ENCODE measurements around the gene NRXN3.

The NRXN3 gene

DNA sequence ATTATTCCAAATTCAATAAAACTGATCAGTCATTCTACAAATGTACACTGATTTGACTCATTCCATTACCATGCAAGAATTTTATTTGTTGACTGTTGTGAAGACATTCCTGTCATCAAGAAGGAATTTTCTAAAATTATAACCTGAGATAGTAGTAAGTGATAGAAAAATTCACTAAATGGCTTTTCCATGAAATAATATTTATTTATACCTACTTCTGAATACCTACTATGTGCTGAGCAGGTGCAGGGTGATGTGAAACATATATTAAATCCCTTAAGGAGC, 841.7 kb downstream of the NRXN3 start:
- ChIA-PET POLR2A (no interaction called here), CTCF (interaction anchor here (1.4 kb wide), 1 partner anchor 10 kb away, joined by 3 read pairs; no protein-coding TSS in a partner anchor)
- Histone ChIP-seq H3K36me3 (ENCODE audit: control insufficient read depth in 2 of 2, insufficient read depth in 1 of 2, low read length in 2 of 2) (no peaks in the 10 kb centered on the region), H3K4me1 (ENCODE audit: control insufficient read depth, insufficient read depth, low read length) (0 out of 2 replicates have a peak, but pooled peaks cover 2% of the 10 kb centered on the region), H3K4me3 (ENCODE audit: low read depth, low read length) (no peak overlapping the region), H3K27ac (ENCODE audit: extremely low read depth, low read depth, low read length) (no peak overlapping the region), H3K9me3 (ENCODE audit: control insufficient read depth, insufficient read depth, low read depth, low read length) (no peaks in the 10 kb centered on the region)
- TF ChIP-seq ZNF341 (tag by site-specific recombination; IDR thresholded peaks at IDR 0.05; ENCODE audit: low read depth) (no peak), ZSCAN16 (tag by site-specific recombination; IDR thresholded peaks at IDR 0.05) (no peak), ZNF335 (tag by site-specific recombination; conservative IDR thresholded peaks at IDR 0.05) (no peak), ZNF571 (tag by site-specific recombination; IDR thresholded peaks at IDR 0.05) (no peak), ZFP41 (tag by site-specific recombination; IDR thresholded peaks at IDR 0.05; ENCODE audit: borderline replicate concordance) (no peak), ZNF175 (tag by site-specific recombination; IDR thresholded peaks at IDR 0.05) (no peak), ZNF768 (tag by site-specific recombination; IDR thresholded peaks at IDR 0.05) (no peak), ZNF707 (tag by site-specific recombination; IDR thresholded peaks at IDR 0.05) (no peak)
- TF ChIP-seq, protein P1, sequence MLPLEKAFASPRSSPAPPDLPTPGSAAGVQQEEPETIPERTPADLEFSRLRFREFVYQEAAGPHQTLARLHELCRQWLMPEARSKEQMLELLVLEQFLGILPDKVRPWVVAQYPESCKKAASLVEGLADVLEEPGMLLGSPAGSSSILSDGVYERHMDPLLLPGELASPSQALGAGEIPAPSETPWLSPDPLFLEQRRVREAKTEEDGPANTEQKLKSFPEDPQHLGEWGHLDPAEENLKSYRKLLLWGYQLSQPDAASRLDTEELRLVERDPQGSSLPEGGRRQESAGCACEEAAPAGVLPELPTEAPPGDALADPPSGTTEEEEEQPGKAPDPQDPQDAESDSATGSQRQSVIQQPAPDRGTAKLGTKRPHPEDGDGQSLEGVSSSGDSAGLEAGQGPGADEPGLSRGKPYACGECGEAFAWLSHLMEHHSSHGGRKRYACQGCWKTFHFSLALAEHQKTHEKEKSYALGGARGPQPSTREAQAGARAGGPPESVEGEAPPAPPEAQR (tag by site-specific recombination; IDR thresholded peaks at IDR 0.05): no peak

GRCh38 chr14:79016828-79017505, 846.8 kb downstream of the NRXN3 start:
- H3K27ac ChIP-seq (ENCODE audit: extremely low read depth, low read depth, low read length): no peak overlapping the region
- ChIA-PET POLR2A (no interaction called here), CTCF (interaction anchor here (0.6 kb wide), 1 partner anchor 43 kb away, joined by 5 read pairs; no protein-coding TSS in a partner anchor)
- no peak overlapping the region for H3K4me3 ChIP-seq (ENCODE audit: low read depth, low read length)
- 0 out of 2 replicates have a peak, but pooled peaks cover 2% of the 10 kb centered on the region for H3K4me1 ChIP-seq (ENCODE audit: control insufficient read depth, insufficient read depth, low read length)
- no peaks in the 10 kb centered on the region for H3K9me3 ChIP-seq (ENCODE audit: control insufficient read depth, insufficient read depth, low read depth, low read length)
- TF ChIP-seq ZNF610 (tag by site-specific recombination; IDR thresholded peaks at IDR 0.05; ENCODE audit: borderline replicate concordance) (no peak), ZNF10 (tag by site-specific recombination; IDR thresholded peaks at IDR 0.05) (no peak), ZNF341 (tag by site-specific recombination; IDR thresholded peaks at IDR 0.05; ENCODE audit: low read depth) (no peak), ZNF510 (tag by site-specific recombination; IDR thresholded peaks at IDR 0.05; ENCODE audit: insufficient replicate concordance) (no peak), GLIS2 (tag by site-specific recombination; IDR thresholded peaks at IDR 0.05) (no peak), ZBTB7A (tag by site-specific recombination; IDR thresholded peaks at IDR 0.05; ENCODE audit: low read depth) (no peak), ZNF114 (tag by site-specific recombination; IDR thresholded peaks at IDR 0.05) (no peak)
- TF ChIP-seq, protein P2, sequence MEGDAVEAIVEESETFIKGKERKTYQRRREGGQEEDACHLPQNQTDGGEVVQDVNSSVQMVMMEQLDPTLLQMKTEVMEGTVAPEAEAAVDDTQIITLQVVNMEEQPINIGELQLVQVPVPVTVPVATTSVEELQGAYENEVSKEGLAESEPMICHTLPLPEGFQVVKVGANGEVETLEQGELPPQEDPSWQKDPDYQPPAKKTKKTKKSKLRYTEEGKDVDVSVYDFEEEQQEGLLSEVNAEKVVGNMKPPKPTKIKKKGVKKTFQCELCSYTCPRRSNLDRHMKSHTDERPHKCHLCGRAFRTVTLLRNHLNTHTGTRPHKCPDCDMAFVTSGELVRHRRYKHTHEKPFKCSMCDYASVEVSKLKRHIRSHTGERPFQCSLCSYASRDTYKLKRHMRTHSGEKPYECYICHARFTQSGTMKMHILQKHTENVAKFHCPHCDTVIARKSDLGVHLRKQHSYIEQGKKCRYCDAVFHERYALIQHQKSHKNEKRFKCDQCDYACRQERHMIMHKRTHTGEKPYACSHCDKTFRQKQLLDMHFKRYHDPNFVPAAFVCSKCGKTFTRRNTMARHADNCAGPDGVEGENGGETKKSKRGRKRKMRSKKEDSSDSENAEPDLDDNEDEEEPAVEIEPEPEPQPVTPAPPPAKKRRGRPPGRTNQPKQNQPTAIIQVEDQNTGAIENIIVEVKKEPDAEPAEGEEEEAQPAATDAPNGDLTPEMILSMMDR (tag by site-specific recombination; IDR thresholded peaks at IDR 0.05): no peak
- H3K36me3 ChIP-seq (ENCODE audit: control insufficient read depth in 2 of 2, insufficient read depth in 1 of 2, low read length in 2 of 2): no peaks in the 10 kb centered on the region

DNA sequence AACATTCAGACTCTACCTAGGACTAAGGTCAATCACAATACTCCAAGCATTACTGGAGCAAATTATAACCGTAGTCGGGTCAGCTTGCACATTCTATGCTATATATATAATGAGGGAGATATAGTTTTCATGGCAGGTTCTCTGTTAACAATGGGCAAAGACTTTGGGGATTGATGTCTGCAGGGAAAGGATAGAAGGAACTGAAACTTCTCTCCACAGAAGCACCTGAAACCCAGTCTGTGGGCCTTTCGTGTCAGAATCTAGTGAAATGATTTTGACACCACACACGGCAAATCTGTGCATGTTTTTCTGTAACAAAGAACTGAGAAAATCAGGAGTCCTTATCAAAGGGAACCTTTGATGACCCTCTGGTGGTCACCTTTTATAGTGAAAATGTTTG, 847.4 kb downstream of the NRXN3 start:
- CTCF ChIA-PET: interaction anchor here (0.6 kb wide), 1 partner anchor 44 kb away, joined by 5 read pairs; no protein-coding TSS in a partner anchor
- 0 out of 2 replicates have a peak, but pooled peaks cover 2% of the 10 kb centered on the region for H3K4me1 ChIP-seq (ENCODE audit: control insufficient read depth, insufficient read depth, low read length)
- POLR2A ChIA-PET: no interaction called here
- TF ChIP-seq ZNF701 (tag by site-specific recombination; IDR thresholded peaks at IDR 0.05) (no peak), ZSCAN16 (tag by site-specific recombination; IDR thresholded peaks at IDR 0.05) (no peak), KLF7 (tag by site-specific recombination; IDR thresholded peaks at IDR 0.05; ENCODE audit: borderline replicate concordance) (no peak), SCRT1 (tag by site-specific recombination; IDR thresholded peaks at IDR 0.05; ENCODE audit: borderline replicate concordance) (no peak), ZNF521 (tag by site-specific recombination; IDR thresholded peaks at IDR 0.05) (no peak), ZNF624 (tag by site-specific recombination; IDR thresholded peaks at IDR 0.05) (no peak), ZNF571 (tag by site-specific recombination; IDR thresholded peaks at IDR 0.05) (no peak)
- H3K27ac ChIP-seq (ENCODE audit: extremely low read depth, low read depth, low read length): no peak overlapping the region
- H3K36me3 ChIP-seq (ENCODE audit: control insufficient read depth in 2 of 2, insufficient read depth in 1 of 2, low read length in 2 of 2): no peaks in the 10 kb centered on the region
- no peak overlapping the region for H3K4me3 ChIP-seq (ENCODE audit: low read depth, low read length)
- H3K9me3 ChIP-seq (ENCODE audit: control insufficient read depth, insufficient read depth, low read depth, low read length): no peaks in the 10 kb centered on the region
